ENCODE data around the gene ACP7.

Gene ACP7

GRCh38 chr19:39122934-39123731 is 39.0 kb downstream of the ACP7 start:
- ATAC-seq, result no peak

GRCh38 chr19:39124136-39124764 is 40.1 kb downstream of the ACP7 start:
- ATAC-seq, result no peak
- TF ChIP-seq GLIS3 (CRISPR knock-in tag; IDR thresholded peaks at IDR 0.05) (no peak), TCF4 (CRISPR knock-in tag; IDR thresholded peaks at IDR 0.05; ENCODE audit: borderline replicate concordance) (no peak), BACH2 (CRISPR knock-in tag; IDR thresholded peaks at IDR 0.05; ENCODE audit: borderline replicate concordance) (no peak), ZFP30 (CRISPR knock-in tag; IDR thresholded peaks at IDR 0.05) (no peak), RARB (CRISPR knock-in tag; IDR thresholded peaks at IDR 0.05) (no peak), CREB5 (CRISPR knock-in tag; IDR thresholded peaks at IDR 0.05; ENCODE audit: low read depth) (no peak), SNAI2 (CRISPR knock-in tag; IDR thresholded peaks at IDR 0.05) (no peak)

More at GRCh38 chr19:39122934-39123731, 39.0 kb downstream of the ACP7 start:
- no peak for TF ChIP-seq CSDC2 (CRISPR knock-in tag; IDR thresholded peaks at IDR 0.05)
- no peak for TF ChIP-seq POU6F1 (CRISPR knock-in tag; IDR thresholded peaks at IDR 0.05; ENCODE audit: borderline replicate concordance, low read depth)
- TF ChIP-seq RARB (CRISPR knock-in tag; IDR thresholded peaks at IDR 0.05), result no peak
- TF ChIP-seq ZNF565 (CRISPR knock-in tag; conservative IDR thresholded peaks at IDR 0.05; ENCODE audit: low read depth), result no peak
- no peak for TF ChIP-seq OSR1 (CRISPR knock-in tag; IDR thresholded peaks at IDR 0.05)
- no peak for TF ChIP-seq CSRNP3 (CRISPR knock-in tag; IDR thresholded peaks at IDR 0.05)
- no peak for TF ChIP-seq PATZ1 (CRISPR knock-in tag; IDR thresholded peaks at IDR 0.05; ENCODE audit: borderline replicate concordance)
- TF ChIP-seq ESRRG (CRISPR knock-in tag; IDR thresholded peaks at IDR 0.05), result no peak
- TF ChIP-seq CREB5 (CRISPR knock-in tag; IDR thresholded peaks at IDR 0.05; ENCODE audit: low read depth), result no peak
- TF ChIP-seq TCF4 (CRISPR knock-in tag; IDR thresholded peaks at IDR 0.05; ENCODE audit: borderline replicate concordance), result no peak
- no peak for TF ChIP-seq ZC3H10 (CRISPR knock-in tag; IDR thresholded peaks at IDR 0.05)
- no peak for TF ChIP-seq ZNF8 (CRISPR knock-in tag; IDR thresholded peaks at IDR 0.05)
- TF ChIP-seq ZFP3 (CRISPR knock-in tag; IDR thresholded peaks at IDR 0.05), result no peak
- TF ChIP-seq ARNTL (CRISPR knock-in tag; IDR thresholded peaks at IDR 0.05; ENCODE audit: borderline replicate concordance, low read depth), result no peak

- TF ChIP-seq PPARA (CRISPR knock-in tag; IDR thresholded peaks at IDR 0.05; ENCODE audit: borderline replicate concordance) (no peak), ZFP30 (CRISPR knock-in tag; IDR thresholded peaks at IDR 0.05) (no peak), ISL1 (CRISPR knock-in tag; IDR thresholded peaks at IDR 0.05) (0 out of 2 replicates have a peak, but pooled peaks have one; percentile 6), CSDC2 (CRISPR knock-in tag; IDR thresholded peaks at IDR 0.05) (no peak), CREB5 (CRISPR knock-in tag; IDR thresholded peaks at IDR 0.05; ENCODE audit: low read depth) (no peak), OSR1 (CRISPR knock-in tag; IDR thresholded peaks at IDR 0.05) (no peak), ZNF8 (CRISPR knock-in tag; IDR thresholded peaks at IDR 0.05) (peak; percentile 100), CSRNP3 (CRISPR knock-in tag; IDR thresholded peaks at IDR 0.05) (no peak)
Observed at GRCh38 chr19:39125199-39125553, 41.0 kb downstream of the ACP7 start.

More at GRCh38 chr19:39125199-39125553, 41.0 kb downstream of the ACP7 start:
- no peak for ATAC-seq
